IPS-11a (cell line): Measurements from ENCODE around the gene CHD1.

Source experiments
- H3K4me3 ChIP-seq: one replicate; pipeline ENCODE4 v1.5.1; 2013; ENCODE audit warnings: low read depth, low read length, control low read depth

CHD1 gene

GRCh38 chr5:98905857-98906688 is 22.7 kb downstream of the CHD1 start:
- no peak overlapping the region for H3K4me3 ChIP-seq

- H3K4me3 ChIP-seq = no peak overlapping the region
These were observed 24.0 kb downstream of the CHD1 start for GRCh38 chr5:98904780-98905179.

- no peak overlapping the region for H3K4me3 ChIP-seq
These were observed 26.1 kb downstream of the CHD1 start for GRCh38 chr5:98902733-98903132.

- H3K4me3 ChIP-seq = no peak overlapping the region
These were observed 29.4 kb downstream of the CHD1 start for GRCh38 chr5:98899456-98899855.

GRCh38 chr5:98898743-98899142 is 30.1 kb downstream of the CHD1 start:
- no peak overlapping the region for H3K4me3 ChIP-seq

- no peak overlapping the region for H3K4me3 ChIP-seq
These were observed 37.2 kb downstream of the CHD1 start for GRCh38 chr5:98891591-98891990.

- H3K4me3 ChIP-seq = no peak overlapping the region
These were observed 48.2 kb downstream of the CHD1 start for GRCh38 chr5:98880598-98880997.

GRCh38 chr5:98880151-98880550 is 48.7 kb downstream of the CHD1 start:
- H3K4me3 ChIP-seq = no peak overlapping the region

GRCh38 chr5:98877600-98877999 is 51.2 kb downstream of the CHD1 start:
- H3K4me3 ChIP-seq = no peak overlapping the region

GRCh38 chr5:98872674-98873073 is 56.1 kb downstream of the CHD1 start:
- H3K4me3 ChIP-seq = no peak overlapping the region

GRCh38 chr5:98865690-98866089 is 63.1 kb downstream of the CHD1 start:
- H3K4me3 ChIP-seq = no peak overlapping the region

GRCh38 chr5:98847054-98847453 is 81.8 kb downstream of the CHD1 start:
- no peak overlapping the region for H3K4me3 ChIP-seq

GRCh38 chr5:98846520-98846919 is 82.3 kb downstream of the CHD1 start:
- H3K4me3 ChIP-seq = no peak overlapping the region

- no peak overlapping the region for H3K4me3 ChIP-seq
These were observed 82.9 kb downstream of the CHD1 start for GRCh38 chr5:98845878-98846277.

GRCh38 chr5:98844865-98845264 is 83.9 kb downstream of the CHD1 start:
- H3K4me3 ChIP-seq = no peak overlapping the region

GRCh38 chr5:98843481-98843880 is 85.3 kb downstream of the CHD1 start:
- no peak overlapping the region for H3K4me3 ChIP-seq

GRCh38 chr5:98840946-98841345 is 87.9 kb downstream of the CHD1 start:
- H3K4me3 ChIP-seq = no peak overlapping the region

- no peak overlapping the region for H3K4me3 ChIP-seq
These were observed 89.1 kb downstream of the CHD1 start for GRCh38 chr5:98839469-98840383.

GRCh38 chr5:98836175-98836574 is 92.6 kb downstream of the CHD1 start:
- no peak overlapping the region for H3K4me3 ChIP-seq

GRCh38 chr5:98827588-98828284 is 101.1 kb downstream of the CHD1 start:
- H3K4me3 ChIP-seq = no peak overlapping the region

- H3K4me3 ChIP-seq = no peak overlapping the region
These were observed 101.6 kb downstream of the CHD1 start for GRCh38 chr5:98827161-98827560.
